ENCODE results near the gene NPLOC4.

NPLOC4 gene

GRCh38 chr17:81636505-81637288 lies at the start of gene NPLOC4, which contains the start of gene TSPAN10:
TSS of gene NPLOC4 (minus strand) at chr17:81637112. CDS start at chr17:81636930, 182 bp downstream.
TSS of gene TSPAN10 (plus strand) at chr17:81637196. CDS start at chr17:81642413, 5,217 bp downstream.
- DNase-seq = peak; percentile 79

DNA sequence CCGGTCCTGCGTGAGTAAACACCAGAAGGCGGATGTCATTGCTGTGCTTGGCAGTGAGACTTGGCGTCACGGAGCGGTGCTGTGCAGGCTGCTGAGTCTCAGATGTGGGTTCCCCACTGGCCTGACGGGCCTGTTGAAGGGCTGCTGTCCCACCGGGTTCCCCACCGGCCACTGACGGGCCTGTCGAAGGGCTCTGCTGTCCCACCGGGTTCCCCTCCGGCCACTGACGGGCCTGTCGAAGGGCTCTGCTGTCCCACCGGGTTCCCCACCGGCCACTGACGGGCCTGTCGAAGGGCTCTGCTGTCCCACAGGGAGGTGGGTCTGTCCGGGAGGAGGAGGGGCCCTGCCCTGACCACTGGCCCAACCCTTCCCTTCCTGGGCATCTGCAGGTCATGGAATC lies 49.7 kb upstream of the NPLOC4 start:
- no peak for DNase-seq

- no peak for DNase-seq
Observed at GRCh38 chr17:81685108-81685507, 48.2 kb upstream of the NPLOC4 start.

- DNase-seq = no peak
Observed at GRCh38 chr17:81684442-81684911, 47.6 kb upstream of the NPLOC4 start.

- DNase-seq = peak; percentile 97
Observed at GRCh38 chr17:81683584-81684441, 46.9 kb upstream of the NPLOC4 start, which contains the start of the genes ARL16 and HGS. TSS of gene ARL16 (minus strand) at chr17:81683797. CDS start at chr17:81683753, 44 bp downstream. TSS of gene HGS (plus strand) at chr17:81684011. CDS start at chr17:81684067, 56 bp downstream.

- DNase-seq = no peak
Observed at GRCh38 chr17:81683208-81683583, 46.3 kb upstream of the NPLOC4 start.

GRCh38 chr17:81682565-81683207 lies 45.8 kb upstream of the NPLOC4 start:
- DNase-seq = no peak

DNA sequence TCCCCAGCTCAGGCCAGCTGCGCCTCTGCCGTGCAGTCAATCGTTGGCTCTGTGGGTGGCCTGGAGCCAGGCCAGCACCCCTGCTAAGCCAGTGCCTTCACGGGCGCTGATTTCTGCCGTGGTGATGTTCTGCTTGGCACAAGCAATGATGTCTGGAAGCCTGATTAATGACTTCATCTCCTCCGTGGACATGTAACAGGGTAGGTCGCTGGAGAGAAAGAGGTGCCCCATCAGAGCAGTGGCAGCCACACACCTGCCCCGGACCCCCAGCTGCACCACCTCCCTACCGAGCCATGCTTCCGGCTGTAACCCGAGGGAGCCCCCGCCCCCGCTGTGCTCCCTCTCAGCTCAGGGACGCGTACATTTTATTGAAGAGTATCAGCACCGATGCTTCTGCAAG lies 44.8 kb upstream of the NPLOC4 start:
- DNase-seq = no peak

DNA sequence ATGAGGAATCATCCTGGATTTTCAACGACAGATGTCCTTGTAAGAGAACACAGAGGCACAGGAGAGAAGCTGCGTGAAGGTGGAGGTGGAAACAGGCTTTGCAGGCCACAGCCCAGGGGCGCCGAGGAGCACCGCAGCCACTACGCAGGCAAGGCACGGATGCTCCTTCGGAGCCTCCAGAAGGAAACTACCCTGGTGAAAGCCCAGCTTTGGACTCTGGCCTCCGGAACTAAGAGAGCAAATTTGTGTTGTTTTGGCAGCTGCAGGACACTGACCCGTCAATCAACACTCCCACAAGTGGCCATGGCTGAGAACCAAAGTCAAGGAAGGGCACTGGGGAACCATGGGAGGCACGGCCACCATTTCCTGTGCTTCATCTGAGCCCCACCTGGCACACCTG lies 43.2 kb upstream of the NPLOC4 start:
- DNase-seq = no peak

GRCh38 chr17:81676906-81677305 lies 40.0 kb upstream of the NPLOC4 start:
- DNase-seq = no peak

GRCh38 chr17:81675515-81676221 lies 38.8 kb upstream of the NPLOC4 start:
- DNase-seq = peak; percentile 28

- no peak for DNase-seq
Observed at GRCh38 chr17:81673561-81674258, 36.8 kb upstream of the NPLOC4 start.

GRCh38 chr17:81672954-81673353 lies 36.0 kb upstream of the NPLOC4 start:
- DNase-seq = no peak

GRCh38 chr17:81672504-81672903 lies 35.6 kb upstream of the NPLOC4 start:
- DNase-seq = no peak

DNA sequence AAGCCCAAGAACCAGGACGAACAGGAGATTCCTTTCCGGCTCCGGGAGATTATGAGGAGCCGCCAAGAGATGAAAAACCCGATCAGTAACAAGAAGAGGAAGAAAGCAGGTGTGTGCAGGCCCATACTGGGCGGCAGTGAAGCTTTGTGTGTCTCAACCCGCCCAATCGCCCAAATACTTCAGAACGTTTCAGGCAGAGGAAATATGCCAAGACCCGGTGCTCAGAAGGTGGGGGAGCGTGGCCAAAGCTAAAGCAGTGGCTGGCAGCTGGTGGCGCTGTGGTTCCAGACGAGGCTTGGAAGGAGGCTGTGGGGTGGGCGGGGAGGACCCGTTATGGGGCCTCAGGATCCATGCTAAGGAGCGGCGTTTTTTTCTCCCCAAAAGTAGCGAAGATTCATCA lies 30.8 kb upstream of the NPLOC4 start:
- DNase-seq = no peak

DNA sequence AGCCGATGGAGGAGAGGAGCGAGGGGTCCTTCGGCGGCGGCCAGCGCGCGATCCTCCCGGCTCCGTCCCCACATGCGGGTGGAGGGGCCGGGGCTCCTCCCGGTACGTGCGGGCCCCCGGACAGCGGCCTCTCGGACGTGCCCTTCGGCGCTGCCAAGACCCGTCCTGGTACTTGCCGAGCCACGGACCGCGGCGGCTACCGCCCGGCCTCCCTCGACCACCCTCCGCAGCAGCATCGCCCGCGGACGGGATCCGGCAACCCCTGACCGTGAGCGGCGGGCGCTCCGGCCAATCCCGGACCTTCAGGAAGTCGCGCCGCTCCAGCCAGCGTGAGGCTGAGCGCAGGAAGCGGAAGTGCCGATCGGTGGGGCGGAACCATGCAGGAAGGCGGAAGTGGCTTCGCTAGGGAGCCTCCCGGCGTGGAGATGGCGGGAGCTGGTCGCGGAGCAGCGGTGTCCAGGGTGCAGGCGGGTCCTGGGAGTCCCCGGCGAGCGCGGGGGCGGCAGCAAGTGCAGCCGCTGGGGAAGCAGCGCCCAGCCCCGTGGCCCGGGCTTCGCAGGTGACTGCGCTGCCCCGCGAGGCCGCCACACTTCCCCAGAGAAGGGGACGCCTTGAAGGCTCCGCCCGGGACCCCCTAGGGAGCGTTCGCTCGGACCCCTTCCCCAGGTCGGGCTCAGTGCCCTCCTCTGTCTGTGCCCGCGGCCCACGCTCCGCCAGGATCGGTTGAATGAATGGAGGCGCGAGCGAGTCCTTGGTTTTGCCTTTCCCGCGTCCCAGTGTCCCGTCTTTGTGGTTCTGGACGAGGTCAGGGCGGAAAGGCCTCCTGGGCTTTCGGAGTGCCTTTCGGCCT lies 29.7 kb upstream of the NPLOC4 start, which contains the start of the genes CCDC137 and OXLD1:
Gene CCDC137, plus strand, starts transcription at position 396 of the 850 bp plus-strand sequence. Its CDS starts 30 bp downstream, at position 426.
Gene OXLD1, minus strand, starts transcription at position 264 of the 850 bp plus-strand sequence. Its CDS starts 28 bp downstream, at position 236.
- DNase-seq = peak; percentile 91

DNA sequence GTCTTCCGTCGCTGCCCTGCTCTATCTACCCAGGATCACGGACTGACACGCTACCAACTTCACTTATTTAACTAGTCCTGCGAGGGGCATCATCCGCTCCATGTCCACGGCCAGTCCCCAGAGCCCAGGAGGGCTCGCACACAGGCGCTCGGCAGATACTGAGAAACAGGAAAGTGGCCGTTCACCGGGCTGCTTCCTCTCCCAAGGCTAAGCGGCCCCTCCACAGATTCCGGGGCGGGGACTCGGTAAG lies 29.1 kb upstream of the NPLOC4 start:
- no peak for DNase-seq

DNA sequence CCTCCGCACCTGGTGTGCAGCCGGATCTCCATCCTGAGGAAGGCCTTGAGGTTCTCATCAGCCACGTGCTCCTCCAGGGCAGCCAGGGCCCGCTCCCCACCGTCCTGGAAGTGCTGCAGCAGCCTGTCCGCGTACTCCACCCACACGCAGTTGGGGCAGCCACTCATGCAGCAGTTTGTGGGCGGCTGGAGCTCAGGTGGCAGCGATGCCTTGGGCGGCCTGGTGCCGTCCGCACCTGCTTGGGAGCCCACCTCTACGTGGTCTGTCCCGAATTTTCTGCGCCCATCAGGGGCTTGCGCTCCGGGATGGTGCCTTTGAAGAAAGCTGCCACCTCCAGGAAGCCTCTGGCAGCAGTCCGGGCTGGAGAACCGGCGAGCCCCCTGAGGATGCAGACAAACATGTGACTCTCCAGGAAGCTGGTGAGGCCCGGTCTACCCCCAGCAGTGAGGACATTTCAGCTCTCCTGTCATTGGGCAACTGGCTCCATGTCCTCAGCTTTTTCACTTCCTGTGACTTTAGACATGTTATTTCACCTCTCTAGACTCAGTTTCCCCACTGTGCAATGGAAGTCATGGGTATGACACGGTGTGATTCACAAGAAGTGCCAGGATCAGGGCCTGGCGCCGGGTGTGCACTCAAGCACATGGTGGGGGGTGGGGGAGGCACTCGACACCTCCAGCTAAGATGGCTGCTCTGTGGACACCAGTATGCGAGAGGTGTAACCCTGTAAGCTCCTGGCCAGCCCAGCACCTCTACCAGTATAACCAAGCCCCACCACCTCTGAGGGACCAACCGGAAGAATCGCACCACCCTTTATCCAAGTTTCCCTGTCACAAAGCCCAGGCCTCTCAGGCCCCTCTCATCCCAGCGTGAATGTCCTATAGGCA lies 28.5 kb upstream of the NPLOC4 start:
- DNase-seq = peak; percentile 44

DNA sequence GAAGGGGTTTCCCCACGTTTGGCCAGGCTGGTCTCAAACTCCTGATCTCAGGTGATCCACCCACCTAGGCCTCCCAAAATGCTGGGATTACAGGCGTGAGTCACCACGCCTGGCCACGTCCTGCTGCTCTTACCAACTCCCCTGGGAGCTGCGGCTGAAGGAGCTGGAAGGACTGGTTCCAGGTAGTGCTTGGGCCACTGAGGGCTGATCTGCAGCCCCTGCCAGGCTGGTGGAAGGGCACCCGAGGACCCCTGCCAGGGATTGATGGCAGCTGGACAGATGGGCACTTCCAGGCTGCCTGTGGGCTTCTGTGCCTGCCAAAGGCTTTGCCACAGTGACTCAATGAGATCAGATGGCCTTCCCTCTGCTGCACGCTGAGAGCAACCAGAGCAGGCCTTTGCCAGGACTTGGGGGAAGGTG lies 27.1 kb upstream of the NPLOC4 start:
- DNase-seq = no peak

GRCh38 chr17:81662002-81662401 lies 25.1 kb upstream of the NPLOC4 start:
- no peak for DNase-seq
